ENCODE data around the gene HRCT1. TPM values are rescaled to one million over a fixed set of nuclear protein-coding genes. Genes with fewer than 3 reads are reported as not detected.
A peak's percentile ranks its signal among the peaks of the same experiment; 100 is the strongest.

Gene HRCT1
- polyA plus RNA-seq, 3 donors = not detected

DNA sequence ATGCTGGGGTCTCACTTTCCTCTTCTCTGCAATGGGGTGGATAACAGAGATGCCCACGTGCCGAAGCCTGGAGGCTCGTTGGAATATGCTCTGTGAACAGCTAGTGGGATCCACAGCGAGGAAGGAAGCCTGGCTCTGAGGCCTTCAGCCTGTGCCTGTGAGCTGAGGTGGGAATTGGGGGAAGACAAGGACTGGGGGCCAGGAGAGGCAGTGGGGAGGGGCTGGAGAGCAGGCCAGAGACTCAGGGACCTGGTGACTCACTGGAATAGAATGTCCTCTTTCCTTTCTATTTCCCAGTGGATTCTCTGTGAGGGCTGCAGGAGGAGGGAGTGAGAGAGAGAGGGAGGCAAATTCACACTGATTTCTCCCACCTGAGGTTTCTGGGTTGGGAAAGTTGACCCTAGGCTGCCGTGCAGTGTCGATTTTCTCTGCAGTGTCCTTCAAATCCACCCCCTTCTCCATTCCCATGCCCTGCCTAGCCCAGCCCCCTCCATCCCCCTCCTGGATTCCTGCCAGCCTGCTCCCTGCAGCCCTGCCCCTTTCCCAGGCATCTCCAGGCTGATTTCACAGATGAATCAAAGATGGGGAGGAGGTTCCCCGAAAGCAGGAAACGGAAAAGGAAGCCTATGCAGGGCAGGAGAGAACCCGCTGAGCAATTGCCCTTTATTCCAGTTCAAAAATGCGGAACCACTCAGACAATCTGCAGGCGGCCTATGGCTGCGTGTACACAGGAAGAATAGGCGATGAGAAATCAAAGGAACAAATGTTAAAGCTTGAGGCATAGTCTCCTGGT, 1.9 kb downstream of the HRCT1 start:
- WGBS (ENCODE audit: insufficient coverage) = 13% methylated on average over 8 of the region's 13 CpGs
- intact Hi-C loops (cut with micrococcal nuclease) = no loop called here
- Histone ChIP-seq H3K27me3 (ENCODE audit: control insufficient read depth in 2 of 2, insufficient read depth in 2 of 2, low read length in 2 of 2) (no peaks in the 10 kb centered on the region), H3K9ac (ENCODE audit: insufficient read depth, low read length, poor library complexity, severe bottlenecking) (no peak overlapping the region), H3K4me3 (replicated peaks in 1 of 3; ENCODE audit: low read depth in 2 of 3, low read length in 3 of 3) (peak overlapping the region in 1 of 3 experiments; percentile 43), H2AFZ (ENCODE audit: insufficient read depth, low read depth, low read length, poor library complexity, severe bottlenecking) (peak overlapping the region; percentile 42), H3K4me2 (replicated peaks; ENCODE audit: extremely low read depth, low read length, poor library complexity, severe bottlenecking) (peak overlapping the region; percentile 55), H3K27ac (ENCODE audit: low read depth in 1 of 2, low read length in 2 of 2) (peak overlapping the region in 1 of 2 donors; percentile 49), H3K9me3 (replicated peaks in 1 of 2; ENCODE audit: control insufficient read depth in 1 of 2, insufficient read depth in 1 of 2, low read length in 2 of 2) (no peaks in the 10 kb centered on the region), H3K36me3 (replicated peaks in 1 of 2; ENCODE audit: control insufficient read depth in 1 of 2, insufficient read depth in 2 of 2, low read length in 2 of 2) (no peaks in the 10 kb centered on the region), H3K4me1 (ENCODE audit: control insufficient read depth in 1 of 2, insufficient read depth in 2 of 2, low read length in 2 of 2) (peaks cover 38 to 40% of the 10 kb centered on the region in 2 donors), H3K79me2 (ENCODE audit: insufficient read depth, low read length) (no peaks in the 10 kb centered on the region), H4K20me1 (ENCODE audit: insufficient read depth, low read length) (no peaks in the 10 kb centered on the region)
- no peak for TF ChIP-seq CTCF (IDR thresholded peaks at IDR 0.05)
- H3K4me1 Mint-ChIP-seq = peaks cover 43% of the 10 kb centered on the region
- peaks cover 0 to 9% (median 8%) of the 10 kb centered on the region in 3 donors for H3K27me3 Mint-ChIP-seq (ENCODE audit: low read depth in 3 of 3)
- H3K4me3 Mint-ChIP-seq = peak overlapping the region in 1 of 2 donors; percentile 33
- H3K36me3 Mint-ChIP-seq = no peaks in the 10 kb centered on the region
- H3K9me3 Mint-ChIP-seq = peaks cover 0 to 2% (median 0%) of the 10 kb centered on the region in 7 donors
- peak overlapping the region in 2 of 7 donors; percentile 9 to 52 for H3K27ac Mint-ChIP-seq
- peak; percentile 52 to 70 (median 54) for DNase-seq

DNA sequence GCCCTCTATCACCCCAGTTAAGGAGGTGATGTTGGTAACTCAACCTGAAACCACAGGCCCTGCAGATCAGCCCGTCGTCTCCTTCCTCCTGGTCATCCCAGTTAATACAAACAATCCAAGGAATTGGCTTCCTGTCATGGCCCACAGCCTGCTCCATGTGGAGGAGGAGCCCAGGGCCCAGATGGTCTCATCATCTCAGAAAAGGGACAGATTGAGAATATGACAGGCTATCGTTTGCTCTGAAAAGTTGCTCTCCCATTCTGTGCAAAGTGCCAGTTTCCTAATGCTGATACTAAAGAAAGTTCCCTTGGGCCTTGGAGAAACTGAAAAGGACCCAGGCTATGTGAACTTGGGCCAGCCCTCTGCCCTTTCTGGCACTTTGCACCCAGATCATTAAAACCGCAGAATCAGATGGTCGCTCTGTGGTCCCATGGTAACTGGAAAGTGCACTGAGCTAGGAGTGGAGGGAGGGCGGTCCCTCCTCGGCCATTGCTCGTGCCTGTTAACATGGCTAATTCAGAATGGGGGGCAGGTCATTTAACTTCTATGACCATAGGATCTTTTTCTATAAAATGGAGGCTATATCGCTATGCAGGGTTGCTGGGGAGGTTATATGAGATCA, 2.6 kb downstream of the HRCT1 start:
- Histone ChIP-seq H4K20me1 (ENCODE audit: insufficient read depth, low read length) (no peaks in the 10 kb centered on the region), H3K4me3 (replicated peaks in 1 of 3; ENCODE audit: low read depth in 2 of 3, low read length in 3 of 3) (peak overlapping the region in 1 of 3 experiments; percentile 43), H3K36me3 (replicated peaks in 1 of 2; ENCODE audit: control insufficient read depth in 1 of 2, insufficient read depth in 2 of 2, low read length in 2 of 2) (no peaks in the 10 kb centered on the region), H3K27me3 (ENCODE audit: control insufficient read depth in 2 of 2, insufficient read depth in 2 of 2, low read length in 2 of 2) (no peaks in the 10 kb centered on the region), H3K4me2 (replicated peaks; ENCODE audit: extremely low read depth, low read length, poor library complexity, severe bottlenecking) (peak overlapping the region; percentile 55), H3K27ac (ENCODE audit: low read depth in 1 of 2, low read length in 2 of 2) (peak overlapping the region in 1 of 2 donors; percentile 49), H3K9ac (ENCODE audit: insufficient read depth, low read length, poor library complexity, severe bottlenecking) (no peak overlapping the region), H3K4me1 (ENCODE audit: control insufficient read depth in 1 of 2, insufficient read depth in 2 of 2, low read length in 2 of 2) (peaks cover 38 to 40% of the 10 kb centered on the region in 2 donors), H3K9me3 (replicated peaks in 1 of 2; ENCODE audit: control insufficient read depth in 1 of 2, insufficient read depth in 1 of 2, low read length in 2 of 2) (no peaks in the 10 kb centered on the region), H3K79me2 (ENCODE audit: insufficient read depth, low read length) (no peaks in the 10 kb centered on the region), H2AFZ (ENCODE audit: insufficient read depth, low read depth, low read length, poor library complexity, severe bottlenecking) (peak overlapping the region; percentile 42)
- intact Hi-C loops (cut with micrococcal nuclease) = no loop called here
- no peak for TF ChIP-seq CTCF (IDR thresholded peaks at IDR 0.05)
- peaks cover 0 to 8% (median 8%) of the 10 kb centered on the region in 3 donors for H3K27me3 Mint-ChIP-seq (ENCODE audit: low read depth in 3 of 3)
- DNase-seq = no peak
- H3K27ac Mint-ChIP-seq = peak overlapping the region in 3 of 7 donors; percentile 9 to 63 (median 52)
- 88% methylated on average over 1 of the region's 9 CpGs for WGBS (ENCODE audit: insufficient coverage)
- H3K9me3 Mint-ChIP-seq = peaks cover 0 to 2% (median 0%) of the 10 kb centered on the region in 7 donors
- peaks cover 43% of the 10 kb centered on the region for H3K4me1 Mint-ChIP-seq
- H3K4me3 Mint-ChIP-seq = no peak overlapping the region
- H3K36me3 Mint-ChIP-seq = no peaks in the 10 kb centered on the region

Data from CD14-positive monocyte (primary cell).